Measurements from ENCODE around the gene SPAG17. TPM values are rescaled to one million over a fixed set of nuclear protein-coding genes. Genes with fewer than 3 reads are reported as not detected.

SPAG17 gene
- total RNA-seq, 1 experiment from 2014 or later: not detected

DNA sequence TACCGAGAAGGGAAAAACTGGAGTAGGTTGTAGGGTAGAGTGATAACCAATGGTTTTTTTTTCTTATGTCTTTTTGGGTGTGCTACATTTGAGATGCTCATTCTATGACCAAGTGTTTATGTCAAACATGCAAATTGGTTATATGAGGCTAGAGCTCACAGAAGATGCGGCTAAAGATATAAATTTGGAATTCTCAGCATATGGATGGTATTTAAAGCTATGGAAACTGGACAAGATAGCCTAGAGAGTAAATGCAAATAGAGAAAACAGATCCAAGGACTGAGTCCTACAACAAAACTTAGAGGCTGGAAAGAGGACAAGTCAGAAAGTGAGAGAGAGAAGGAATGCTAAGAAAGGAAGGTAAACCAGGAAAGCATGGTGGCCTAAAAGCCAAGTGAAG lies 263.0 kb downstream of the SPAG17 start (continued):
- TF ChIP-seq REST (IDR thresholded peaks at IDR 0.05; ENCODE audit: low read depth): no peak

GRCh38 chr1:117919376-117919775 lies 265.7 kb downstream of the SPAG17 start:
- H3K36me3 ChIP-seq (ENCODE audit: control insufficient read depth in 1 of 2, insufficient read depth in 2 of 2, low read length in 2 of 2): peaks cover 0 to 10% of the 10 kb centered on the region in 2 experiments; a peak in 3 of 4 replicates
- ChIA-PET CTCF (no interaction called here), RAD21 (ENCODE audit: low non-redundant PET in 1 of 2, low total read pairs in 2 of 2, uncharacterized antibody in 2 of 2, unreplicated experiment in 2 of 2) (no interaction called here), POLR2A (no interaction called here)
- TF ChIP-seq EZH2phosphoT487 (IDR thresholded peaks at IDR 0.05; ENCODE audit: borderline replicate concordance): no peak
- no peak for TF ChIP-seq MAX (IDR thresholded peaks at IDR 0.05)
- TF ChIP-seq RAD21 (IDR thresholded peaks at IDR 0.05; ENCODE audit: low read depth): no peak
- no peak for TF ChIP-seq POLR2AphosphoS5 (IDR thresholded peaks at IDR 0.05; ENCODE audit: low read depth, low read length)
- TF ChIP-seq SIN3A (IDR thresholded peaks at IDR 0.05; ENCODE audit: low read depth): no peak
- TF ChIP-seq ZFX (IDR thresholded peaks at IDR 0.05): no peak
- no peak for TF ChIP-seq TCF7L2 (IDR thresholded peaks at IDR 0.05; ENCODE audit: borderline replicate concordance, extremely low read depth, insufficient read depth, insufficient read length)
- TF ChIP-seq FOSL1 (IDR thresholded peaks at IDR 0.05; ENCODE audit: low read depth): no peak
- no peak for TF ChIP-seq SP1 (IDR thresholded peaks at IDR 0.05; ENCODE audit: low read depth)
- TF ChIP-seq CBX3 (IDR thresholded peaks at IDR 0.05; ENCODE audit: low read depth): no peak
- TF ChIP-seq ELF1 (IDR thresholded peaks at IDR 0.05; ENCODE audit: borderline replicate concordance, low read depth): no peak
- TF ChIP-seq YY1 (IDR thresholded peaks at IDR 0.05; ENCODE audit: extremely low read depth, insufficient replicate concordance, low read depth, low read length): no peak
- TF ChIP-seq POLR2A (IDR thresholded peaks at IDR 0.05; ENCODE audit: borderline replicate concordance, extremely low read depth, insufficient read depth, insufficient read length): no peak
- no peak for TF ChIP-seq JUND (IDR thresholded peaks at IDR 0.05)
- TF ChIP-seq SRF (IDR thresholded peaks at IDR 0.05; ENCODE audit: low read depth): no peak
- TF ChIP-seq ZNF274 (IDR thresholded peaks at IDR 0.05; ENCODE audit: low read depth, low read length): no peak
- TF ChIP-seq CEBPB (IDR thresholded peaks at IDR 0.05; ENCODE audit: low read depth): no peak
- no peaks in the 10 kb centered on the region for H3K4me1 ChIP-seq (ENCODE audit: control insufficient read depth in 1 of 2, insufficient read depth in 2 of 2, low read length in 2 of 2)
- intact Hi-C loops (cut with micrococcal nuclease): no loop called here
- no TSS peak for BruUV-seq (replicated peaks)
- no peaks in the 10 kb centered on the region for H3K9me2 ChIP-seq (ENCODE audit: insufficient read depth)
- H3K27me3 ChIP-seq (ENCODE audit: insufficient read depth, low read length): no peaks in the 10 kb centered on the region
- peaks cover 4% of the 10 kb centered on the region; the same call in 1 of the 2 replicates for H3K79me2 ChIP-seq (ENCODE audit: insufficient read depth, low read length)
- H4K20me1 ChIP-seq (ENCODE audit: insufficient read depth): no peaks in the 10 kb centered on the region
- H3K27ac ChIP-seq (ENCODE audit: low read depth, low read length): no peak overlapping the region
- no peak overlapping the region for H3K4me2 ChIP-seq (ENCODE audit: low read length)
- H3K9ac ChIP-seq (ENCODE audit: low read length): no peak overlapping the region
- no peak overlapping the region for H3K4me3 ChIP-seq (replicated peaks in 1 of 2; ENCODE audit: low read depth in 1 of 2, low read length in 2 of 2)
- no peak overlapping the region for H2AFZ ChIP-seq (ENCODE audit: low read depth, low read length, poor library complexity, severe bottlenecking)
- ATAC-seq: no peak
- DNase-seq (ENCODE audit: low read depth, low spot score): no peak
- H3K9me3 ChIP-seq (ENCODE audit: control insufficient read depth in 1 of 2, insufficient read depth in 1 of 2, low read depth in 1 of 2, low read length in 2 of 2): no peaks in the 10 kb centered on the region

All from HCT116 (cell line).